ES-I3 (cell line): ENCODE measurements around the gene SPINK4.

Source experiments
- H3K36me3 ChIP-seq: 2 replicates; pipeline ENCODE4 v1.6.1; 2013; ENCODE audit warnings: mild to moderate bottlenecking, low read length, control low read depth, moderate library complexity; ENCODE audit not compliant: insufficient read depth
- H3K4me1 ChIP-seq: 2 replicates; pipeline ENCODE4 v1.6.1; 2013; ENCODE audit warnings: mild to moderate bottlenecking, control low read depth, low read length; ENCODE audit not compliant: insufficient read depth
- H3K9ac ChIP-seq: 2 replicates; pipeline ENCODE4 v1.6.1; 2013; ENCODE audit warnings: low read depth, mild to moderate bottlenecking, low read length, moderate library complexity
- H3K9me3 ChIP-seq: 2 replicates; pipeline ENCODE4 v1.6.1; 2013; ENCODE audit warnings: mild to moderate bottlenecking, low read length, moderate library complexity; ENCODE audit not compliant: control insufficient read depth, insufficient read depth

SPINK4 gene

GRCh38 chr9:33241298-33241697, 1.3 kb downstream of the SPINK4 start:
- no peak overlapping the region for H3K9ac ChIP-seq
- no peaks in the 10 kb centered on the region for H3K9me3 ChIP-seq
- H3K4me1 ChIP-seq, result no peaks in the 10 kb centered on the region
- no peaks in the 10 kb centered on the region for H3K36me3 ChIP-seq

- no peak overlapping the region for H3K9ac ChIP-seq
- no peaks in the 10 kb centered on the region for H3K9me3 ChIP-seq
- no peaks in the 10 kb centered on the region for H3K36me3 ChIP-seq
- no peaks in the 10 kb centered on the region for H3K4me1 ChIP-seq
Measured at GRCh38 chr9:33242609-33243134, 2.7 kb downstream of the SPINK4 start.

DNA sequence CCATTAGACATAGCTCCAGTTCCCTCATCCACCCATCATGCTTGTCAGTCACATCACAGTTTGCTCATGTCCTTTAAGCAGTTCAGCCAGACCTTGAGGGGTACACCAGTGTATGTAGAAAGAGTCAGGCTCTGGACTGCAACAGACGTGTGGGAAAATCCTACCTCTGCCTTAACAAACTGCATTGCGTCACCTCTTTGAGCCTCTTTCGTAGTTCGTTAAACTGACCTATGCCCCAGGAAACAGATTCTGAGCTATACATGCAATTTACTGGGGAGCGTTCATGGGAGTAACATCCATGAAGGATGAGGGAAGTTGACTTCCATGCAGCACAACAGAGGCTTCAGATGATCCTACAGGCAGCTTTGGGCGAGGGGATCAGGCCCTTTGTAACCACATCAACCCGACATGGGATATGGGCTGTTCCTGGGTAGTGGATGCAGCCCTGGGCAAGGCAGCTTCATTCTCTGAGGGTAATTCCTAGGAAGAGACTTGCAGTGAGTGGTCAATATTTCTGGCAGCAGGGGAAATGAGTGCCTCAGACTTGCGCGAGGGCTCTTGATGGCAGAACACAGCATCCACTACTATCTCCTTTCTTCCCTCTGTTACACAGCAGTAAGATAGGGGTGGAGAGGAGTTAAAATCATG, 4.3 kb downstream of the SPINK4 start:
- Histone ChIP-seq H3K9ac (no peak overlapping the region), H3K36me3 (no peaks in the 10 kb centered on the region), H3K9me3 (no peaks in the 10 kb centered on the region), H3K4me1 (no peaks in the 10 kb centered on the region)

DNA sequence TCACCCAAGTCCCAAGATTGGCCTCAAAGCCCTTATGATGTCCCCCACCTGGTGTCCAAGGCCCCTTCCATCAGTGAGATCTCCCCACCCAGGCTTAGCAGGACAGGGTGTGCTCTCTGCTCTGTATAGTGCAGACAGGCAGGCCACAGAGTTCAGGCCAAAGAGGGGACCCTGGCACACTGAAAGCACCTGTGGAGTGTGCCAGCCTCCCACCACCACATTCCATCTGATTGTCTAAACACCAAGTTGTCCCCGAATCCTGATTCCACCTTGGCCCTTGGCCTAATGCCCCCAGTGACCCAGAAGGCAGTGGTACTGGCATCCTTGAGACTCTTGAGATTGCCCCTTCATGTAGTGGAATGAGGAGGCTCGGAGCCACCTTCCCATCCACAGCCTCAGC, 5.4 kb downstream of the SPINK4 start:
- Histone ChIP-seq H3K9me3 (no peaks in the 10 kb centered on the region), H3K9ac (no peak overlapping the region)

DNA sequence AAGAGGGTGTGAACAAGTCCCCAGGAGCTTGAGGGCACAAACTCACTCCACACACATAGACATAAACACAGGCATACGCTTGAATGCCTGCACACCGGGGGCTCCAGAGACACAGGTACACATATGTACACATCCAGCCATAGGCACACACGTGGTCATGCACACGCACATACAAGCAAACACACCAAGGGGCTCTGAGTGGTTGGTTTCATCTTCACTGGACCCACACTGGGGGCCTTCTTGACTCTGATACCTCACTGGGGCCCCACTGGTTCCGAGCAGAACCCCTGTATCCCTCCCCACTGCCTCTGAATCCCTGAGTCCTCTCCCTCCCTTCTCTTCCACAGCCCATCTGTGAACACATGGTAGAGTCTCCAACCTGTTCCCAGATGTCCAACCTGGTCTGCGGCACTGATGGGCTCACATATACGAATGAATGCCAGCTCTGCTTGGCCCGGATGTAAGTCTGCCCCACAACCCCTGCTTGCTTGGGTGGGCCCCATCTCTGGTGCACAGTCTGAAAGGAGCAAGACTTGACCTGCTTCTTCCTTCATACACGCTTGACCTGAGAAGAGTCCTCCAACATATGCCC, 6.4 kb downstream of the SPINK4 start:
- H3K4me1 ChIP-seq, result no peaks in the 10 kb centered on the region
- H3K9ac ChIP-seq, result no peak overlapping the region
- H3K9me3 ChIP-seq, result no peaks in the 10 kb centered on the region
- H3K36me3 ChIP-seq, result no peaks in the 10 kb centered on the region

More for the DNA sequence above, 5.4 kb downstream of the SPINK4 start:
- no peaks in the 10 kb centered on the region for H3K36me3 ChIP-seq
- H3K4me1 ChIP-seq, result no peaks in the 10 kb centered on the region

DNA sequence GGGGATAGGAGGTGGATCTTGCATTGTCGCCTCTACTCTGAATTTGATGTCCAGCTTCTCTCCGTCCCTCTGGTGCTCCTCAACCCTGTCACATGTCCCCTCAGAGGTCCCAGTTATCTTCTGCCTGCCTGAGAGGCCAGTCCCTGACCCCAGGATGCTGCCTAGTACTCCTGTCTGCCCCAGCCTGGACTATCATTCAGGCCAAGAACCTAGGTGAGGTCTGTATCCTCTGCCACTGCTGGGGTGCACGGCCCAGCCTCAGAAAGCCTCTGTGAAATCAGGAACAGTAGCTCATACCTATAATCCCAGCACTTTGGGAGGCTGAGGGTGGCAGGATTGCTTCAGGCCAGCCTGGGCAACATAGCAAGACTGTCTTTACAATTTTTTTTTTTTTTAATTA, 8.6 kb downstream of the SPINK4 start:
- no peaks in the 10 kb centered on the region for H3K9me3 ChIP-seq
- no peaks in the 10 kb centered on the region for H3K4me1 ChIP-seq
- peaks cover 6% of the 10 kb centered on the region for H3K36me3 ChIP-seq
- H3K9ac ChIP-seq, result no peak overlapping the region

- Histone ChIP-seq H3K36me3 (peaks cover 6% of the 10 kb centered on the region), H3K9ac (no peak overlapping the region), H3K9me3 (no peaks in the 10 kb centered on the region), H3K4me1 (no peaks in the 10 kb centered on the region)
Measured at GRCh38 chr9:33249087-33249658, 9.2 kb downstream of the SPINK4 start.

- Histone ChIP-seq H3K36me3 (peaks cover 9% of the 10 kb centered on the region), H3K9ac (no peak overlapping the region), H3K9me3 (no peaks in the 10 kb centered on the region), H3K4me1 (no peaks in the 10 kb centered on the region)
Measured at GRCh38 chr9:33249983-33250382, 10.0 kb downstream of the SPINK4 start.

- H3K9ac ChIP-seq, result no peak overlapping the region
- H3K4me1 ChIP-seq, result no peaks in the 10 kb centered on the region
- H3K36me3 ChIP-seq, result peaks cover 9% of the 10 kb centered on the region
- no peaks in the 10 kb centered on the region for H3K9me3 ChIP-seq
Measured at GRCh38 chr9:33250458-33250995, 10.6 kb downstream of the SPINK4 start.

DNA sequence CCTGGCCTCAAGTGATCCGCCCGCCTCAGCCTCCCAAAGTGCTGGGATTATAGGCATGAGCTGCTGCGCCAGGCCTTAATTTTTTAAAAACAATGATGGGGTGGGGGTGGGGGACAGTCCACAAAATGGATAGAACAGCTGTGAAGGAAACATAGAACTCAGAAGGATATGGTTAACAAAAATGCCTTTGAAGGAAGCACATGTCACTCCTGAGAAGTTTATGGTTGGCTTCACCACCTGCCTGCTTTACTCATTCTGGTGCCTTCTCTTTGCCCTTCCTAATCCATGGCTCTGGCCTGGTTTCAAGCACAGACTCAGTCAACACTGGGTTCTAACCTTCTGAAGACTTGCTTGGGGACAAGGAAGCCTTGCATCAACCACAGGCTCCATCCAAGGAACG, 14.2 kb downstream of the SPINK4 start:
- H3K4me1 ChIP-seq, result no peaks in the 10 kb centered on the region
- H3K36me3 ChIP-seq, result peaks cover 17% of the 10 kb centered on the region
- H3K9me3 ChIP-seq, result no peaks in the 10 kb centered on the region
- H3K9ac ChIP-seq, result no peak overlapping the region

DNA sequence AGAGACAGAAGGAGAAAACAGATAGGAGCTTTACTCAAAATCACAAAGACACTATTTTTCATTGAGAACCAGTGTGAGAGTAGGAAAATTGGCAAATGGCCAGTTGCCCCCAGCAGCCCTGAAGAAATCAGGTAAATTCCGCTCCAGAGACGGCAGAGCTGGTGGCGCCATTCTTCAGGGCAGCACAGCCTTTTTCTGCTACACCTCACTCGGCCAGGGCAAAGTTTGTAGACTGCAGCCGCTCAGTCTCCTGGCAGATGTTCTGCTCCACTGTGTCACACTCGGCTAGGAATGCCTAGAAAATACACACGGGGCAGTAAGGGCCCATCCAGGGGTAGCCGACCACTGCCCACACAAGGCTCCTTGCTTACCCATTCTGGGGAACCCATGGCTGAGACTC, 15.0 kb downstream of the SPINK4 start:
- H3K4me1 ChIP-seq, result no peaks in the 10 kb centered on the region
- no peak overlapping the region for H3K9ac ChIP-seq
- peaks cover 25% of the 10 kb centered on the region for H3K36me3 ChIP-seq
- H3K9me3 ChIP-seq, result no peaks in the 10 kb centered on the region

DNA sequence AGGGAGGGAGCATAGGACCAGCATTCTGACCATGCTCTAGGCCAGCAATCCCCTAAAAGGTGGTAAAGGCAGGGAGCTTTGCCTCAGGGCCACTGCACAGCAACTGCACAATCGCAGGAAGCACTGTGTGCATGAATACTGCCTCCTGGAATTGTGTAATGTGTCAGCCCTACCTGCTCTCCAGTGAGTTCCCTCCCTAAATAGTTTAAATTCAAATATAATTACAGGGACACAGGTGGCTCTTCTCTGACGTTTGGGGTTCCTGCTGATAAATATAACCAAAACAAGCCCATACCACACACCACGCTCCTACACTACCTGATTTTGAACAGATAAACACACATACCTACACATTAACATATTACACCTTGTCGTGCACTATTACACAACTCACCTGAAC, 15.5 kb downstream of the SPINK4 start:
- H3K9me3 ChIP-seq, result no peaks in the 10 kb centered on the region
- peaks cover 25% of the 10 kb centered on the region for H3K36me3 ChIP-seq
- H3K9ac ChIP-seq, result no peak overlapping the region

GRCh38 chr9:33256236-33256635, 16.3 kb downstream of the SPINK4 start:
- Histone ChIP-seq H3K4me1 (no peaks in the 10 kb centered on the region), H3K9ac (no peak overlapping the region), H3K9me3 (no peaks in the 10 kb centered on the region), H3K36me3 (peaks cover 25% of the 10 kb centered on the region)

More for the DNA sequence above, 15.5 kb downstream of the SPINK4 start:
- no peaks in the 10 kb centered on the region for H3K4me1 ChIP-seq

GRCh38 chr9:33257276-33257675, 17.3 kb downstream of the SPINK4 start:
- Histone ChIP-seq H3K9me3 (no peaks in the 10 kb centered on the region), H3K9ac (no peak overlapping the region), H3K4me1 (no peaks in the 10 kb centered on the region), H3K36me3 (peaks cover 27% of the 10 kb centered on the region)

DNA sequence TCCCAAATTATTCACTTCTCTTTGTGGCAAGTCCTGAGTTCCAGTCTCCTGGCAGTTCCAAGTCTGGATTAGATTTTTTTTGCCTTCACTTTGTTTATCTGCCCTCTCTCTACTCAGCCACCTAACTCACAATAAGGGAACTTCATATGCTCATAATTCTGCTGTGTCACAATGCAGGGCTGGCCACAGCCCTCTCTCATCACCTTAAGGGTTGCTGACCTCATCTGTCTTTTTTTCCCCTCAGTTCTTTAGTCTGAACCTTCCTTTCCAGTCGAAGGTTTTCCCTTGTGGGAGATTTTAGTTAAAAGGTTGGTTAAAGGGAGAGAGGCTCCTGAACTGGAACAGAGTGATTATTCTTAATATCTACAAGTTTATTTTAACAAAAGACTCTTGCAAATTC, 20.4 kb downstream of the SPINK4 start:
- Histone ChIP-seq H3K36me3 (peaks cover 18% of the 10 kb centered on the region), H3K9ac (no peak overlapping the region), H3K9me3 (no peaks in the 10 kb centered on the region), H3K4me1 (no peaks in the 10 kb centered on the region)
